Testis (tissue), 2 donors: Measurements from ENCODE around the gene ACSF2.

Experiments used
- CTCF ChIP-seq, 3 experiments: fragments of 450-650 bp in 2 of 3; fragments of 200-600 bp in 1 of 3; sonication (generic) in 1 of 3; IDR thresholded peaks; one replicate each; pipeline ENCODE4 v1.5.1; 2016 to 2019; ENCODE audit warnings: antibody characterized with exemption in 3 of 3, mild to moderate bottlenecking in 2 of 3, moderate library complexity in 1 of 3
- POLR2A ChIP-seq: fragments of 450-650 bp; IDR thresholded peaks from one replicate; pipeline ENCODE4 v1.6.1; 2017; ENCODE audit warnings: antibody characterized with exemption, mild to moderate bottlenecking, moderate library complexity

GRCh38 chr17:50519141-50519834 lies 93.3 kb downstream of the ACSF2 start:
- TF ChIP-seq CTCF (IDR thresholded peaks at IDR 0.05) (no peak), POLR2A (no peak)
